H1 (cell line): Measurements from ENCODE around the gene PHKA2. TPM values are rescaled to one million over a fixed set of nuclear protein-coding genes. Genes with fewer than 3 reads are reported as not detected.

Source experiments
- CTCF ChIA-PET: fragments of 300-600 bp; sonication (Branson Sonifier 250); formaldehyde crosslinking; loops from one replicate; lab custom pipeline; 2021; ENCODE audit not compliant: partially characterized antibody; lab: Charles Lee
- POLR2A ChIA-PET: fragments of 300-600 bp; sonication (Branson Sonifier 250); formaldehyde crosslinking; loops from one replicate; lab custom pipeline; 2021; ENCODE audit warnings: inconsistent platforms; ENCODE audit not compliant: partially characterized antibody; lab: Charles Lee
- DNase-seq, 2 experiments: peaks; one replicate each; pipeline versions ENCODE4 v3.0.0 to v3.0.0-alpha.2; 2010 to 2022; ENCODE audit warnings: low spot score in 2 of 2, low read depth in 1 of 2, mixed read lengths in 1 of 2
- FAIRE-seq: peaks from 2 replicates; lab custom pipeline; 2011; peaks lifted over from hg19 to GRCh38; lab: Jason Lieb, UNC
- H2AFZ ChIP-seq: 2 replicates; pipeline ENCODE4 v1.8.1; 2012; ENCODE audit warnings: low read length, inconsistent platforms
- H2AK5ac ChIP-seq: 2 replicates; pipeline ENCODE4 v1.6.1; 2013; ENCODE audit warnings: low read depth, low read length
- H2BK120ac ChIP-seq: replicated peaks from 2 replicates; pipeline ENCODE3; 2013; ENCODE audit warnings: low read depth, low read length, inconsistent platforms
- H2BK12ac ChIP-seq: 2 replicates; pipeline ENCODE4 v1.6.1; 2013; ENCODE audit warnings: low read depth, low read length
- H2BK15ac ChIP-seq: 2 replicates; pipeline ENCODE4 v1.6.1; 2013; ENCODE audit warnings: low read length
- H2BK20ac ChIP-seq: 2 replicates; pipeline ENCODE4 v1.6.1; 2013; ENCODE audit warnings: low read length
- H2BK5ac ChIP-seq: 2 replicates; pipeline ENCODE4 v1.6.1; 2013; ENCODE audit warnings: low read depth, low read length
- H3K14ac ChIP-seq: 2 replicates; pipeline ENCODE4 v1.6.1; 2013; ENCODE audit warnings: inconsistent platforms; ENCODE audit not compliant: insufficient read length
- H3K18ac ChIP-seq: 2 replicates; pipeline ENCODE4 v1.6.1; 2013; ENCODE audit warnings: low read length; ENCODE audit errors: extremely low read depth
- H3K23ac ChIP-seq: 2 replicates; pipeline ENCODE4 v1.6.1; 2013; ENCODE audit warnings: inconsistent platforms; ENCODE audit not compliant: insufficient read length
- H3K23me2 ChIP-seq: 2 replicates; pipeline ENCODE4 v1.6.1; 2013; ENCODE audit warnings: low read depth, low read length
- H3K27ac ChIP-seq: 2 replicates; pipeline ENCODE4 v1.6.1; 2011; ENCODE audit warnings: low read depth, low read length, inconsistent platforms
- H3K27me3 ChIP-seq, 4 experiments: replicated peaks in 1 of 4; 1 replicate in 1 of 4; 2 replicates in 3 of 4; pipeline versions ENCODE4 v1.6.1 to v1.8.1; 2011 to 2013; ENCODE audit warnings: low read length in 3 of 4, mild to moderate bottlenecking in 3 of 4, inconsistent platforms in 2 of 4, mixed read lengths in 2 of 4, moderate library complexity in 1 of 4; ENCODE audit not compliant: control insufficient read depth in 3 of 4, insufficient read depth in 3 of 4; ENCODE audit errors: extremely low read depth in 1 of 4
- H3K36me3 ChIP-seq, 4 experiments: 2 replicates each; pipeline versions ENCODE4 v1.6.1 to v1.8.1; 2011 to 2013; ENCODE audit warnings: mild to moderate bottlenecking in 4 of 4, low read length in 3 of 4, moderate library complexity in 2 of 4, control low read depth in 1 of 4, inconsistent platforms in 1 of 4; ENCODE audit not compliant: insufficient read depth in 4 of 4, control insufficient read depth in 2 of 4
- H3K4ac ChIP-seq: replicated peaks from 2 replicates; pipeline ENCODE3; 2013; ENCODE audit warnings: low read length, low read depth, mixed read lengths, inconsistent platforms; ENCODE audit not compliant: insufficient read length
- H3K4me1 ChIP-seq, 4 experiments: replicated peaks in 1 of 4; 1 replicate in 1 of 4; 2 replicates in 3 of 4; pipeline versions ENCODE4 v1.6.1 to v1.8.1; 2011 to 2013; ENCODE audit warnings: low read length in 3 of 4, inconsistent platforms in 2 of 4, mixed read lengths in 1 of 4; ENCODE audit not compliant: insufficient read depth in 4 of 4, control insufficient read depth in 3 of 4
- H3K4me2 ChIP-seq, 2 experiments: 2 replicates each; pipeline versions ENCODE4 v1.6.1 to v1.8.1; 2011 to 2013; ENCODE audit warnings: low read depth in 2 of 2, low read length in 2 of 2, control low read depth in 1 of 2, inconsistent platforms in 1 of 2, mild to moderate bottlenecking in 1 of 2; ENCODE audit not compliant: insufficient read depth in 1 of 2
- H3K4me3 ChIP-seq, 4 experiments: fragments of 200-600, 300-600 bp in 1 of 4; sonication (generic), shearing (Covaris generic), sonication (Bioruptor Twin) in 1 of 4; 2 replicates each; pipeline versions ENCODE4 v1.5.1 to v1.8.1; 2011 to 2016; ENCODE audit warnings: low read length in 4 of 4, low read depth in 3 of 4, control low read depth in 2 of 4, inconsistent platforms in 2 of 4, mild to moderate bottlenecking in 2 of 4, mixed read lengths in 1 of 4, moderate library complexity in 1 of 4; ENCODE audit not compliant: insufficient read depth in 2 of 4; ENCODE audit errors: extremely low read depth in 1 of 4
- H3K56ac ChIP-seq: replicated peaks from 2 replicates; pipeline ENCODE3; 2013; ENCODE audit warnings: low read depth, mild to moderate bottlenecking, mixed read lengths, low read length, inconsistent platforms; ENCODE audit not compliant: insufficient read length
- H3K79me1 ChIP-seq: 2 replicates; pipeline ENCODE4 v1.6.1; 2013; ENCODE audit warnings: low read depth, low read length, control low read depth
- H3K79me2 ChIP-seq, 2 experiments: 2 replicates each; pipeline versions ENCODE4 v1.6.1 to v1.8.1; 2012 to 2013; ENCODE audit warnings: low read length in 2 of 2, mild to moderate bottlenecking in 2 of 2, inconsistent platforms in 1 of 2; ENCODE audit not compliant: insufficient read depth in 2 of 2, control insufficient read depth in 1 of 2
- H3K9ac ChIP-seq, 4 experiments: replicated peaks in 1 of 4; 1 replicate in 1 of 4; 2 replicates in 3 of 4; pipeline versions ENCODE4 v1.6.1 to v1.8.1; 2011 to 2013; ENCODE audit warnings: low read depth in 3 of 4, low read length in 3 of 4, control low read depth in 2 of 4, mild to moderate bottlenecking in 2 of 4, moderate library complexity in 2 of 4, inconsistent platforms in 1 of 4; ENCODE audit errors: extremely low read depth in 1 of 4
- H3K9me3 ChIP-seq, 2 experiments: 2 replicates each; pipeline versions ENCODE4 v1.6.1 to v1.8.1; 2012 to 2013; ENCODE audit warnings: mild to moderate bottlenecking in 2 of 2, moderate library complexity in 2 of 2, control low read depth in 1 of 2, inconsistent platforms in 1 of 2, low read depth in 1 of 2, low read length in 1 of 2, mixed read lengths in 1 of 2; ENCODE audit not compliant: insufficient read depth in 2 of 2
- H4K20me1 ChIP-seq, 2 experiments: replicated peaks in 1 of 2; 2 replicates each; pipeline versions ENCODE3 to v1.8.1; 2011 to 2013; ENCODE audit warnings: inconsistent platforms in 2 of 2, low read length in 2 of 2, mild to moderate bottlenecking in 1 of 2; ENCODE audit not compliant: insufficient read depth in 2 of 2, control insufficient read depth in 1 of 2
- H4K5ac ChIP-seq: 2 replicates; pipeline ENCODE4 v1.6.1; 2013; ENCODE audit warnings: low read length, low read depth, mixed read lengths, inconsistent platforms; ENCODE audit not compliant: insufficient read length
- H4K8ac ChIP-seq: 2 replicates; pipeline ENCODE4 v1.8.0; 2013; ENCODE audit warnings: mild to moderate bottlenecking, moderate library complexity, low read length, inconsistent platforms; ENCODE audit not compliant: insufficient read depth; ENCODE audit errors: extremely low read depth
- H4K91ac ChIP-seq: replicated peaks from 2 replicates; pipeline ENCODE3; 2013; ENCODE audit warnings: low read length, mixed read lengths, inconsistent platforms; ENCODE audit not compliant: insufficient read length
- JUND ChIP-seq: IDR thresholded peaks from 2 replicates; pipeline ENCODE4 v1.6.1; 2011; ENCODE audit warnings: mild to moderate bottlenecking, improper control_type of control experiment, low read length
- WGBS, 2 experiments: shearing (Covaris generic) in 1 of 2; methylation state at CpG; one replicate each; pipeline versions ENCODE4 v1.1.6 to v1.1.7; 2013 to 2015; ENCODE audit warnings: low lambda C conversion rate in 2 of 2, mixed read lengths in 2 of 2, inconsistent platforms in 1 of 2, low coverage in 1 of 2, missing lambda C conversion rate in 1 of 2; ENCODE audit not compliant: insufficient replicate concordance in 2 of 2, insufficient coverage in 1 of 2, insufficient read length in 1 of 2; ENCODE audit errors: extremely low coverage in 1 of 2, missing lambda C conversion rate in 1 of 2; 5-methylcytosine and 5-hydroxymethylcytosine counted together
- polyA plus RNA-seq, 7 experiments: library from polyadenylated mRNA; depleted of rRNA in 3 of 7; stranded (reverse) in 5 of 7; unstranded in 2 of 7; fragments of >200 nt in 5 of 7; fragments of 200-250 nt in 2 of 7; gene quantifications; 1 replicate in 5 of 7; 2 replicates in 1 of 7; 4 replicates in 1 of 7; pipeline versions ENCODE4 v1.2.1 to v1.2.3, GENCODE V29; 2011 to 2013; ENCODE audit warnings: missing spikeins in 2 of 7, mixed read lengths in 2 of 7
- total RNA-seq: library from RNA; stranded (reverse); fragmentation: NEBNext Ultra II Directional; extraction: Animal tissue kit (Norgen Biotek cat#: 25700); gene quantifications from 2 replicates; pipeline ENCODE4 v1.2.1, GENCODE V29; 2021

The PHKA2 gene
- total and polyA plus RNA-seq, 2 of the 8 experiments (the other 6 are each of a cell fraction or from before 2014, with no cell fraction given): 28.1 to 35.8 TPM

GRCh38 chrX:18945483-18945882 lies 38.4 kb downstream of the PHKA2 start:
- Histone ChIP-seq H3K23ac (no peak overlapping the region), H4K91ac (no peak overlapping the region), H3K9ac (no peak overlapping the region), H2BK20ac (no peak overlapping the region), H3K36me3 (peaks cover 0 to 3% (median 0%) of the 10 kb centered on the region in 4 experiments; a peak in 2 of 8 replicates), H3K23me2 (no peaks in the 10 kb centered on the region), H2BK120ac (no peak overlapping the region), H3K79me2 (no peaks in the 10 kb centered on the region), H3K56ac (no peak overlapping the region), H3K14ac (no peak overlapping the region), H2BK5ac (no peak overlapping the region), H3K4me1 (no peaks in the 10 kb centered on the region), H4K20me1 (no peaks in the 10 kb centered on the region), H2BK12ac (no peak overlapping the region), H3K79me1 (no peaks in the 10 kb centered on the region), H3K4me3 (no peak overlapping the region), H2AFZ (no peak overlapping the region), H3K27me3 (no peaks in the 10 kb centered on the region), H3K4ac (no peak overlapping the region), H2AK5ac (no peak overlapping the region), H3K27ac (no peak overlapping the region), H3K4me2 (no peak overlapping the region), H3K9me3 (no peaks in the 10 kb centered on the region), H3K18ac (no peak overlapping the region), H4K5ac (no peak overlapping the region), H4K8ac (no peak overlapping the region), H2BK15ac (no peak overlapping the region)
- TF ChIP-seq JUND: no peak
- DNase-seq: no peak
- WGBS, 2 experiments: 100% methylated on average over 1 of the region's 2 CpGs; no CpG with 5 or more reads in 1 of the 2 experiments
- CTCF ChIA-PET: no interaction called here
- no peak for FAIRE-seq
- POLR2A ChIA-PET: no interaction called here
